Fibroblast of lung (primary cell): ENCODE results near the gene GALNT11.

Experiments used
- CTCF ChIP-seq, 2 donors: IDR thresholded peaks in 1 of 2; conservative IDR thresholded peaks in 1 of 2; 1 replicate in 1 of 2; 2 replicates in 1 of 2; pipeline ENCODE4 v1.5.1; 2011 to 2012; ENCODE audit warnings: low read length in 2 of 2, control low read depth in 1 of 2, inconsistent platforms in 1 of 2, low read depth in 1 of 2, mild to moderate bottlenecking in 1 of 2
- EZH2 ChIP-seq: IDR thresholded peaks from 2 replicates; pipeline ENCODE4 v1.5.1; 2012; ENCODE audit warnings: low read length, control low read depth, mild to moderate bottlenecking; ENCODE audit errors: missing control alignments

- TF ChIP-seq CTCF (conservative IDR thresholded peaks at IDR 0.05 in 1 of 2, IDR thresholded peaks at IDR 0.05 in 1 of 2; ENCODE audit: low read depth in 1 of 2, low read length in 2 of 2) = no peak
- TF ChIP-seq EZH2 = no peak
Observed at GRCh38 chr7:152056621-152057274, 31.3 kb downstream of the GALNT11 start.
